ENCODE results near the gene HIVEP2. TPM values are rescaled to one million over a fixed set of nuclear protein-coding genes. Genes with fewer than 3 reads are reported as not detected.
A peak's percentile ranks its signal among the peaks of the same experiment; 100 is the strongest.

HIVEP2 gene
- total RNA-seq, 1 donor from 2014 or later, result 12.6 TPM

GRCh38 chr6:142787422-142787821 is 157.6 kb downstream of the HIVEP2 start:
- intact Hi-C loops (cut with DNase I), result no loop called here
- ATAC-seq (no peak), DNase-seq (ENCODE audit: missing footprints) (no peak)

GRCh38 chr6:142786476-142786875 is 158.5 kb downstream of the HIVEP2 start:
- intact Hi-C loops (cut with DNase I), result no loop called here
- ATAC-seq (no peak), DNase-seq (ENCODE audit: missing footprints) (no peak)

- DNase-seq (ENCODE audit: missing footprints) (no peak), ATAC-seq (peak; percentile 28)
- intact Hi-C loops (cut with DNase I), result no loop called here
Measured at GRCh38 chr6:142784344-142784743, 160.6 kb downstream of the HIVEP2 start.

DNA sequence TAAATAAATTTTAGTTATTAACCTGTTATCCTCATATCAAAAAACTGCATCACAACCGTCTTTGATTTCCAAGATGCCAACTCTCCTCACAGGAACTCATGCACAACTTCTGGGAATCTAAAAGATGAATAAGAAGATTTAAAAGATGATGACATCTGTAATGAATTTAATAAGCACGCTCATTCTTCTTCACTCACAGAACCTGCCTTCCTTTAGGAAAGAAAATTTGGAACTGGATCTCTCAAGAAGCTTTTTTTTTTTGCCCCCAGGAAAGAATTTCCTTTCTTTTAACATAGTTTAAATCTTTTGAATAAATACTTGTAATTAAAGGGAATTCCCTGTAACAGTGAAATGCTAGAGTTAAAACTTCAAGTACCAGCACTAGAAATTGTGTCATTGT is 161.5 kb downstream of the HIVEP2 start:
- ATAC-seq (no peak), DNase-seq (ENCODE audit: missing footprints) (no peak)
- intact Hi-C loops (cut with DNase I), result no loop called here

GRCh38 chr6:142781129-142781528 is 163.8 kb downstream of the HIVEP2 start:
- DNase-seq (ENCODE audit: missing footprints) (no peak), ATAC-seq (no peak)
- intact Hi-C loops (cut with DNase I), result no loop called here

GRCh38 chr6:142773859-142774648 is 170.9 kb downstream of the HIVEP2 start:
- ATAC-seq (no peak), DNase-seq (ENCODE audit: missing footprints) (no peak)
- intact Hi-C loops (cut with DNase I), result no loop called here

DNA sequence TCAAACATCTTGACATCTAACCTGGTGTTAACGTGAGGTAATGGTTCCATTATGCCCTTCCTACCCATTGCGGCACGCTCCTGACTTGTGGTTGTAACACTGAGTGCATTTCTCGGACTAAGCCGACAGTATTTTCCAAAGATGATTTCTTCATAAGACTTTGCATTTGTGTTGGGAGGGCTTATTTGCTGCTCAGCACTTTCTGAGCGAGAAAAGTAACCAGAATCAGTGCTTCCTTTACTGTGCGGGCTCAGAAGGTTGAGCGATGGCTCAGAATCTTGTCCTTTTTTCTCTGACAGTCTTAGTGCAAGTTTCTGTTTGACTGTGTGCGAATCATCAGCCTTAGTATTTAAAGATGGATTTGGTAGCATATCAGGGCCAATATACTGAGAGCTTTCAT is 171.7 kb downstream of the HIVEP2 start:
- no peak for DNase-seq (ENCODE audit: missing footprints)
- ATAC-seq, result no peak
- intact Hi-C loops (cut with DNase I), result no loop called here

DNA sequence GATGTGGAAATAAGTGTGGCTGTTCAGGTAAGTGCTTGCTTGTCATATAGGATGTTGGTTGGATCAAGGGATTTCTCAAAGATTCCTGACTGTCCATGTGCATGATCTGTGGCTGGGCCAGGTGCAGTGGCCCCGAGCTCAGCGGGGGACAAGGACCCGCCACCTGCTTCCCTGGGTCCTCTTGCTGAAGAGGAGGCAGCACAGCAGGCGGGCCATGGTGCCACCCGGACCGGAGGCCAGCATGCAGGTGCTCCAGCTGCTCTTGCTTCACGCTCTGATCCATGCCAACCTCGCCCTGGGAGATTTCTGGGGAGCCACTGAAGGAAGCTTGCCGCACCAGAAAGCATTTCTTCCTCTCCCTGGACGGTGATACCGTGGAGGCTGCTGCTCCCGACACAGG is 173.8 kb downstream of the HIVEP2 start:
- DNase-seq (ENCODE audit: missing footprints), result no peak
- intact Hi-C loops (cut with DNase I), result no loop called here
- ATAC-seq, result no peak

- DNase-seq (ENCODE audit: missing footprints), result no peak
- ATAC-seq, result no peak
- intact Hi-C loops (cut with DNase I), result no loop called here
Measured at GRCh38 chr6:142765306-142765705, 179.7 kb downstream of the HIVEP2 start.

GRCh38 chr6:142764311-142764710 is 180.7 kb downstream of the HIVEP2 start:
- ATAC-seq (no peak), DNase-seq (ENCODE audit: missing footprints) (no peak)
- intact Hi-C loops (cut with DNase I), result loop anchor here (5.0 kb wide), 1 partner anchor 48 kb away; no protein-coding TSS in a partner anchor

DNA sequence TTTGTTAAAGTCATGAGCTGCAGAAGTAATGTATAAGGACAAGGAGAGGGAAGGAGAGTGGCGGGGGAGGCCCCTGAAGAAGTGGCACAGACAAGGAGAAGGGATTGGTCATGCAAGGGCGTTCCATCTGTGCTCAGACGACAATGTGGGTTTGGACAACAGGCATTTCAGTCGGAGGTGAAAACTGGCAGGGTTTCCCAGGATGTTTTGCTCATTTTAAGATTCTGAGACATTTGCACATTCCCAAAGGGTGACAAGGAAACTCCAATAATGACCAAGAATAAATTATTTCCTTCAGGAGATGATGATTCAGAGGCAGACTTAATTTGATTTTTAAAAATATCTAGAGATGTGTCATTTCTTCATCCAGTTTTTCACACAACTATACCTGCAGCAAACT is 181.8 kb downstream of the HIVEP2 start:
- DNase-seq (ENCODE audit: missing footprints) (no peak), ATAC-seq (no peak)
- intact Hi-C loops (cut with DNase I), result loop anchor here (5.0 kb wide), 1 partner anchor 49 kb away; no protein-coding TSS in a partner anchor

- intact Hi-C loops (cut with DNase I), result loop anchor here (5.0 kb wide), 1 partner anchor 51 kb away; no protein-coding TSS in a partner anchor
- no peak for DNase-seq (ENCODE audit: missing footprints)
- ATAC-seq, result no peak
Measured at GRCh38 chr6:142761756-142762155, 183.2 kb downstream of the HIVEP2 start.

GRCh38 chr6:142760152-142760551 is 184.8 kb downstream of the HIVEP2 start:
- ATAC-seq (no peak), DNase-seq (ENCODE audit: missing footprints) (no peak)
- intact Hi-C loops (cut with DNase I), result loop anchor here (5.0 kb wide), 1 partner anchor 52 kb away; no protein-coding TSS in a partner anchor

- DNase-seq (ENCODE audit: missing footprints), result no peak
- intact Hi-C loops (cut with DNase I), result loop anchor here (5.0 kb wide), 2 partner anchors 129 to 189 kb away; partner anchors contain the start of gene HIVEP2
- no peak for ATAC-seq
Measured at GRCh38 chr6:142758629-142759025, 186.3 kb downstream of the HIVEP2 start.

DNA sequence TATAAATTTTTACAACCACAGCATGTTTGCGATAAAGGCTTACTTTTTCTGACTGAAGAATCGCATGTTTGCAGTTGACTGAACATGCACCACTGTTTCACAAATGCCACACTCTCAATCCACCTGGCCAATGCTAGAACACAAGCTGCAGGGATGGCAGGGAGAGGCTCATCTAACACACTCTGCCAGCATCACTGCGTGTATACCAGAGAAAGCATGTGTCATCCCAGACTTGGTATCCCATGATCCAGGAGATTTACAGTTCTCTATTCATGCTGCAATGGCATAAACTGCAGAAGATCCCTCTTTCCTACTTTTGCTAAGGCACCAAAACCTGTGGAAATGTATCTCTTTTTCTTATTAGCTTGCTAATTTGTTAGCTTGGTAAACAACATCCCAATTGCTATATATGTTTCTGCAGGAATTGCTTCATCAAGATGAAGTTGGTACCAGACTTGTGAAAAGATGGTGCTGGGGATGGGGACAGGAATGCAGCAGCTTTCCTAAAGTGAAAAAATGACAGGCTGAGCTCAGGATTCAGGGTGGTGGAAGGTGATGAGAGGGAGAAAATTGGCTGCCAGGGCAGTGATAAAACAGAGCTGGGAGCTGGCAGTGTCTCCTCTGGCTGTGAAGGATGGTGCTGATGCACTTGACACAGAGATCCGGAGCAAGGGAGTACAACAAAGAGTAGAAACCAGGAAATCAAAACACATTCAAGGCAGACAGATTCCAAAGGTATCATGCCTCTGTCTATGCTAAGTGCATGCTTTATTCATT is 186.9 kb downstream of the HIVEP2 start:
- ATAC-seq, result peak; percentile 67
- intact Hi-C loops (cut with DNase I), result loop anchor here (5.0 kb wide), 2 partner anchors 129 to 189 kb away; partner anchors contain the start of gene HIVEP2
- no peak for DNase-seq (ENCODE audit: missing footprints)

DNA sequence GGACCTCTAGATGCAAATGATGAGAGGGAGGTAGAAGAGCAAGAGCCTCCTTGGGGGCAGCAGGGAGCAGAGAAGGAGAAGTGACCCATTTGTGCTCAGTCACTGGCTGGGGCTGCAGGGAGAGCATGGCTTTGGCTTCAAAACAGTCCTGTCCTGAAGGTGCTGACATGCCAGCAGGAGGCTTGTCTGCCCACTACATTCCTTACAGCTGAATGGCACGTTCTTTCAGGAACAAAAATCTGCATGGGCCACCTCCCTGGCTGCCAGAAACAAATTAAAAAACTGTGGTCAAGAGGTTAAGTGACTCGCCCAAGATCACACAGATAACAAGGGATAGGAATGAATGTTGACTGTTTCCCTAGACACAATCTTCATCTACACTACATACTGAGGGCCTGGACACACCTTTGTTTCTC is 188.8 kb downstream of the HIVEP2 start:
- ATAC-seq (peak; percentile 73), DNase-seq (ENCODE audit: missing footprints) (no peak)
- intact Hi-C loops (cut with DNase I), result loop anchor here (5.0 kb wide), 2 partner anchors 131 to 191 kb away; partner anchors contain the start of gene HIVEP2

DNA sequence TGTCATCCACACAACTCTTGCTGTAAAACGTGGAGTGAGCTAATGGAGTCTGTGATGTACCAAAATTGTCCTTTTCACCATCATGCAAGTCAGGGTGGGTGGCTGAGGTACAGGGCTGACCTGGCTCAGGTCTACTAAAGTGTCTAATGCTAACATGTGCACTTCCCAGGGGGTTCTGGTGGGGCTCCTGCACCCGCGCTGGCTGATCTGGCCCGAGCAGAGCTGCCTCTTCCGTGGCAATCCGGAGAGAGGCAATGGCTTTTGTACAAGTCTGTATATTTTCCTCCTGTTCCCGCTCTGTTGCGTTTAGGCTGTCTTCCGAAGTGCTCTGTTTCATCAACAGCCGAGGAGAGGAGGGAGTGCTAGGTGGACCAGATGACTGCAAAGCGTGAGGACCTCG is 191.8 kb downstream of the HIVEP2 start:
- DNase-seq (ENCODE audit: missing footprints), result no peak
- no peak for ATAC-seq
- intact Hi-C loops (cut with DNase I), result no loop called here

DNA sequence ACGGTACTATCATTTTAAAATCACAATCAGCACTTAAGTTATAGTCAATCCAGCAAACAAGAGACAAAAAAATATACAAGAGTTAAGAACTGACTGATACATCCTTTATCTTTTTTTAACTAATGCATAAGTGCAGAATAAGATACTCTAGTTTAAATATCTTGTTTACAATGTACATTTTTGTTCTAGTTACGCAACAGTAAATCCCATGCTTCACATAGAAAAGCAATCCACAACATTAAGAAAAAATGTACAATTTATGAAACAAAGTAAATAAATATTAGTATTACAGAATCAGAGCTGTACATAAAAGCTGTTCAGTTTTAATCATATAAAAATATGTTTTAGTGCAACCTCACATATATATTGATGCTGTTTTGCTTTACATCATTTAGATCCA is 192.6 kb downstream of the HIVEP2 start:
- intact Hi-C loops (cut with DNase I), result no loop called here
- ATAC-seq (no peak), DNase-seq (ENCODE audit: missing footprints) (no peak)

DNA sequence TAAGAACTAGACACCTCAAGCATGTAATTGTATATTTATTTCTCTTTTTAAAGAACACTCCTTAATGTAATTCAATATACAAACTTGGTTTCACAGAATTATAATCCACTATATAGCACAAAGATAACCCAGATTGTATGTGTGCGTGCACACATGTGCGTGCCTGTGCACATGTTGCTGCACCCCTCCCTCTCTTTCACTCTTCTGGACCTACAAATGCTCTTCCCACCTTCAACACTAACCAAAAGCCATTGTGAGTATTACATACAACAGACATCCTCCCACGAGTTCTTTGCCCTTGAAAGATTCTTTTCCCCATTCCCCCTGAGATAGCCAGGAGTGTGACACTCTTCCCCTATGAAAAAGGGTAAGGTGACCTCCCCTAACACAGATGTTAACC is 193.5 kb downstream of the HIVEP2 start:
- intact Hi-C loops (cut with DNase I), result no loop called here
- no peak for DNase-seq (ENCODE audit: missing footprints)
- no peak for ATAC-seq

- DNase-seq (ENCODE audit: missing footprints), result no peak
- no peak for ATAC-seq
- intact Hi-C loops (cut with DNase I), result no loop called here
Measured at GRCh38 chr6:142750998-142751397, 194.0 kb downstream of the HIVEP2 start.
